Parietal lobe (tissue), 2 donors: ENCODE results near the gene PGAP3. TPM values are rescaled to one million over a fixed set of nuclear protein-coding genes. Genes with fewer than 3 reads are reported as not detected.

ENCODE experiments used
- small RNA-seq: library from RNA; depleted of rRNA; stranded (forward); fragments of <200 nt; gene quantifications from one replicate; pipeline ENCODE3, GENCODE V24; 2014; ENCODE audit warnings: low replicate concordance
- total RNA-seq: library from RNA; depleted of rRNA; stranded (reverse); fragments of >200 nt; gene quantifications from one replicate; pipeline ENCODE4 v1.2.3, GENCODE V29; 2014

The PGAP3 gene, protein sequence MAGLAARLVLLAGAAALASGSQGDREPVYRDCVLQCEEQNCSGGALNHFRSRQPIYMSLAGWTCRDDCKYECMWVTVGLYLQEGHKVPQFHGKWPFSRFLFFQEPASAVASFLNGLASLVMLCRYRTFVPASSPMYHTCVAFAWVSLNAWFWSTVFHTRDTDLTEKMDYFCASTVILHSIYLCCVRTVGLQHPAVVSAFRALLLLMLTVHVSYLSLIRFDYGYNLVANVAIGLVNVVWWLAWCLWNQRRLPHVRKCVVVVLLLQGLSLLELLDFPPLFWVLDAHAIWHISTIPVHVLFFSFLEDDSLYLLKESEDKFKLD
- total RNA-seq, result 15.7 TPM

GRCh38 chr17:39687546-39688474, at the start of gene PGAP3:
Gene PGAP3, minus strand, starts transcription at chr17:39688057. Its CDS starts 43 bp downstream, at chr17:39688014.

GRCh38 chr17:39730095-39730921, 42.5 kb upstream of the PGAP3 start, which contains the start of gene MIEN1:
Gene MIEN1, minus strand, starts transcription at chr17:39730532. Its CDS starts 37 bp downstream, at chr17:39730495.

GRCh38 chr17:39699818-39700147, 11.9 kb upstream of the PGAP3 start, which contains the start of gene ERBB2:
Gene ERBB2, plus strand, starts transcription at chr17:39700064. Its CDS starts 175 bp downstream, at chr17:39700239.

DNA sequence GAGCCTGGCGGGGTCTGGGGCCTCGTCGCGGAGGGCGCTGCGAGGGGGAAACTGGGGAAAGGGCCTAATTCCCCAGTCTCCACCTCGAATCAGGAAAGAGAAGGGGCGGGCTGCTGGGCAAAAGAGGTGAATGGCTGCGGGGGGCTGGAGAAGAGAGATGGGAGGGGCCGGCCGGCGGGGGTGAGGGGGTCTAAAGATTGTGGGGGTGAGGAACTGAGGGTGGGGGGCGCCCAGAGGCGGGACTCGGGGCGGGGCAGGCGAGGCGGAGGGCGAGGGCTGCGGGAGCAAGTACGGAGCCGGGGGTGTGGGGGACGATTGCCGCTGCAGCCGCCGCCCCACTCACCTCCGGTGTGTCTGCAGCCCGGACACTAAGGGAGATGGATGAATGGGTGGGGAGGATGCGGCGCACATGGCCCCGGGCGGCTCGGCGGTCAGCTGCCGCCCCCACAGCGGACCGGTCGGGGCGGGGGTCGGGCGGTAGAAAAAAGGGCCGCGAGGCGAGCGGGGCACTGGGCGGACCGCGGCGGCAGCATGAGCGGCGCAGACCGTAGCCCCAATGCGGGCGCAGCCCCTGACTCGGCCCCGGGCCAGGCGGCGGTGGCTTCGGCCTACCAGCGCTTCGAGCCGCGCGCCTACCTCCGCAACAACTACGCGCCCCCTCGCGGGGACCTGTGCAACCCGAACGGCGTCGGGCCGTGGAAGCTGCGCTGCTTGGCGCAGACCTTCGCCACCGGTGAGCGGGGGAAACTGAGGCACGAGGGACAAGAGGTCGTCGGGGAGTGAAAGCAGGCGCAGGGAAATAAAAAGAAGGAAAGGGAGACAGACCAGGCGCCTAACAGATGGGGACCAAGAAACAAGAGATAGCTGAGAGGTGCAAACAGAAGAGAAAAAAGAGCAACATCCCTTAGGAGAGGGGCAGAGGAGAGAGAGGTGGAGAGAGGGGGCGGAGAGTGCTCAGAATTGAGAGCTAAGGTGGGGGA, 19.6 kb downstream of the PGAP3 start, which contains the start of gene PNMT:
Gene PNMT (plus strand): TSS at position 509 of the 980 bp plus-strand sequence. CDS start 23 bp downstream, at position 532.

GRCh38 chr17:39664581-39665561, 23.0 kb downstream of the PGAP3 start, which contains the start of gene TCAP:
Gene TCAP, plus strand, starts transcription at chr17:39665349. Its CDS starts 11 bp downstream, at chr17:39665360.

GRCh38 chr17:39636927-39637736, 50.7 kb downstream of the PGAP3 start, which contains the start of gene STARD3:
Gene STARD3, plus strand, starts transcription at chr17:39637144. Its CDS starts 16,388 bp downstream, at chr17:39653532.

GRCh38 chr17:39626171-39627046, 61.4 kb downstream of the PGAP3 start, which contains the start of gene PPP1R1B:
Gene PPP1R1B, plus strand, starts transcription at chr17:39626952. Its CDS starts 441 bp downstream, at chr17:39627393.

Small RNA genes within 50 kb of the gene (small RNA-seq; reads per million reads assigned to genes)
- gene MIR4728, result not detected

Other genes with a start within 250 kb of the PGAP3 start
- gene MED1, start 236.8 kb downstream of the PGAP3 start, total RNA-seq, result 41.0 TPM
- 54.1 TPM for gene CDK12, start 226.6 kb downstream of the PGAP3 start, total RNA-seq
- gene NEUROD2, start 80.1 kb downstream of the PGAP3 start, total RNA-seq, result 116 TPM
- 16.3 TPM for gene PPP1R1B, start 61.1 kb downstream of the PGAP3 start, total RNA-seq
- 33.5 TPM for gene STARD3, start 50.9 kb downstream of the PGAP3 start, total RNA-seq
- gene TCAP, start 22.7 kb downstream of the PGAP3 start, total RNA-seq, result 2.5 TPM
- 4.1 TPM for gene PNMT, start 19.6 kb downstream of the PGAP3 start, total RNA-seq
- gene ERBB2, start 12.0 kb upstream of the PGAP3 start, total RNA-seq, result 13.1 TPM
- 9.4 TPM for gene MIEN1, start 42.5 kb upstream of the PGAP3 start, total RNA-seq
- not detected for gene GRB7, start 49.9 kb upstream of the PGAP3 start, total RNA-seq
- under 0.01 TPM for gene IKZF3, start 176.3 kb upstream of the PGAP3 start, total RNA-seq
- not detected for gene ZPBP2, start 180.1 kb upstream of the PGAP3 start, total RNA-seq
- gene GSDMB, start 230.6 kb upstream of the PGAP3 start, total RNA-seq, result 27.2 TPM
- 62.6 TPM for gene ORMDL3, start 239.5 kb upstream of the PGAP3 start, total RNA-seq
- not detected for gene LRRC3C, start 239.7 kb upstream of the PGAP3 start, total RNA-seq